Esophagus squamous epithelium (tissue), 4 donors: ENCODE measurements around the gene ST6GALNAC3.

Experiments
- CTCF ChIP-seq, 6 experiments: fragments of 450-650 bp in 4 of 6; fragments of 200-600 bp in 2 of 6; sonication (generic) in 2 of 6; IDR thresholded peaks; one replicate each; pipeline ENCODE4 v1.5.1; 2016 to 2019; ENCODE audit warnings: antibody characterized with exemption in 6 of 6, mild to moderate bottlenecking in 4 of 6, moderate library complexity in 4 of 6
- POLR2A ChIP-seq, 4 donors: fragments of 450-650 bp; IDR thresholded peaks; one replicate each; pipeline ENCODE4 v1.6.1; 2017; ENCODE audit warnings: antibody characterized with exemption in 4 of 4, mild to moderate bottlenecking in 4 of 4, moderate library complexity in 3 of 4

- no peak for TF ChIP-seq CTCF (IDR thresholded peaks at IDR 0.05)
- no peak for TF ChIP-seq POLR2A (IDR thresholded peaks at IDR 0.05)
These were observed 83.6 kb downstream of the ST6GALNAC3 start for GRCh38 chr1:76158126-76158525.
